Liver (tissue), 9 donors: ENCODE data around the gene CDH13. TPM values are rescaled to one million over a fixed set of nuclear protein-coding genes. Genes with fewer than 3 reads are reported as not detected.

Experiments
- DNase-seq: peaks from one replicate; pipeline ENCODE4 v3.0.0-alpha.2; 2017; ENCODE audit warnings: low spot score
- H3K27ac ChIP-seq, 2 donors: one replicate each; pipeline ENCODE4 v1.7.0; 2013; ENCODE audit warnings: inconsistent platforms in 2 of 2, low read length in 2 of 2, control low read depth in 1 of 2, low read depth in 1 of 2, mild to moderate bottlenecking in 1 of 2
- H3K27me3 ChIP-seq, 4 donors: one replicate each; pipeline versions ENCODE4 v1.6.1 to v1.7.0; 2013; ENCODE audit warnings: low read length in 3 of 4, inconsistent platforms in 1 of 4, mild to moderate bottlenecking in 1 of 4, moderate library complexity in 1 of 4; ENCODE audit not compliant: control insufficient read depth in 4 of 4, insufficient read depth in 4 of 4
- H3K36me3 ChIP-seq, 4 donors: one replicate each; pipeline versions ENCODE4 v1.6.1 to v1.7.0; 2013; ENCODE audit warnings: low read length in 3 of 4, mild to moderate bottlenecking in 3 of 4, low read depth in 1 of 4, moderate library complexity in 1 of 4; ENCODE audit not compliant: control insufficient read depth in 4 of 4, insufficient read depth in 3 of 4
- H3K4me1 ChIP-seq, 4 donors: one replicate each; pipeline versions ENCODE4 v1.6.1 to v1.7.0; 2013; ENCODE audit warnings: low read length in 3 of 4, mild to moderate bottlenecking in 3 of 4, moderate library complexity in 1 of 4; ENCODE audit not compliant: control insufficient read depth in 4 of 4, insufficient read depth in 4 of 4
- H3K4me3 ChIP-seq, 3 donors: one replicate each; pipeline versions ENCODE4 v1.6.1 to v1.7.0; 2013; ENCODE audit warnings: low read length in 3 of 3, control low read depth in 1 of 3, low read depth in 1 of 3, mild to moderate bottlenecking in 1 of 3
- H3K9ac ChIP-seq, 2 donors: one replicate each; pipeline ENCODE4 v1.7.0; 2013; ENCODE audit warnings: low read length in 2 of 2, mild to moderate bottlenecking in 2 of 2, moderate library complexity in 2 of 2, control low read depth in 1 of 2, low read depth in 1 of 2
- H3K9me3 ChIP-seq, 4 donors: one replicate each; pipeline versions ENCODE4 v1.6.1 to v1.7.0; 2013; ENCODE audit warnings: low read length in 3 of 4; ENCODE audit not compliant: control insufficient read depth in 4 of 4
- EGR1 ChIP-seq, 2 donors: IDR thresholded peaks; 2 replicates each; pipeline ENCODE4 v1.6.1; 2016 to 2018; ENCODE audit warnings: antibody characterized with exemption in 2 of 2, low read depth in 2 of 2
- FOXA1 ChIP-seq: IDR thresholded peaks from 2 replicates; pipeline ENCODE4 v1.6.1; 2016; ENCODE audit warnings: antibody characterized with exemption
- FOXA2 ChIP-seq: IDR thresholded peaks from 2 replicates; pipeline ENCODE4 v1.6.1; 2016; ENCODE audit warnings: antibody characterized with exemption
- GABPA ChIP-seq, 2 donors: IDR thresholded peaks in 1 of 2; conservative IDR thresholded peaks in 1 of 2; 2 replicates each; pipeline ENCODE4 v1.6.1; 2016; ENCODE audit warnings: antibody characterized with exemption in 2 of 2, mild to moderate bottlenecking in 1 of 2, moderate library complexity in 1 of 2
- HNF4A ChIP-seq, 2 donors: conservative IDR thresholded peaks; 2 replicates each; pipeline ENCODE4 v1.6.1; 2016; ENCODE audit warnings: antibody characterized with exemption in 2 of 2, mild to moderate bottlenecking in 2 of 2
- HNF4G ChIP-seq: IDR thresholded peaks from 2 replicates; pipeline ENCODE4 v1.6.1; 2016; ENCODE audit warnings: antibody characterized with exemption
- JUND ChIP-seq, 2 donors: IDR thresholded peaks; 2 replicates each; pipeline ENCODE4 v1.6.1; 2016; ENCODE audit warnings: antibody characterized with exemption in 2 of 2
- NR2F2 ChIP-seq: IDR thresholded peaks from 2 replicates; pipeline ENCODE4 v1.6.1; 2016; ENCODE audit warnings: antibody characterized with exemption
- RAD21 ChIP-seq, 2 donors: IDR thresholded peaks; 2 replicates each; pipeline ENCODE4 v1.6.1; 2016; ENCODE audit warnings: antibody characterized with exemption in 2 of 2, mild to moderate bottlenecking in 2 of 2
- REST ChIP-seq: IDR thresholded peaks from 2 replicates; pipeline ENCODE4 v1.6.1; 2016; ENCODE audit warnings: antibody characterized with exemption, mild to moderate bottlenecking
- RXRA ChIP-seq, 2 donors: IDR thresholded peaks; 2 replicates each; pipeline ENCODE4 v1.6.1; 2017 to 2018; ENCODE audit warnings: antibody characterized with exemption in 2 of 2, mild to moderate bottlenecking in 1 of 2
- SP1 ChIP-seq: IDR thresholded peaks from 2 replicates; pipeline ENCODE4 v1.6.1; 2018; ENCODE audit warnings: antibody characterized with exemption, mild to moderate bottlenecking
- TAF1 ChIP-seq: conservative IDR thresholded peaks from 2 replicates; pipeline ENCODE4 v1.6.1; 2016; ENCODE audit warnings: antibody characterized with exemption, mild to moderate bottlenecking
- YY1 ChIP-seq: IDR thresholded peaks from 2 replicates; pipeline ENCODE4 v1.6.1; 2016; ENCODE audit warnings: antibody characterized with exemption, mild to moderate bottlenecking
- ZBTB33 ChIP-seq: IDR thresholded peaks from 2 replicates; pipeline ENCODE4 v1.6.1; 2016; ENCODE audit warnings: antibody characterized with exemption
- WGBS: extraction: QIAGEN DNeasy Blood & Tissue Kit; methylation state at CpG from one replicate; pipeline ENCODE4 v1.1.7; 2013; 5-methylcytosine and 5-hydroxymethylcytosine counted together
- polyA plus RNA-seq, 2 donors: library from polyadenylated mRNA; stranded (reverse) in 1 of 2; unstranded in 1 of 2; fragments of 200-250 nt in 1 of 2; fragments of >200 nt in 1 of 2; fragmentation: Nextera tagmentation in 1 of 2; extraction: Ambion mirVana in 1 of 2; gene quantifications; one replicate each; pipeline versions ENCODE4 v1.2.1 to v1.2.3, GENCODE V29; 2013 to 2015
- total RNA-seq, 2 donors: library from RNA; depleted of rRNA; stranded (reverse); fragments of >200 nt; gene quantifications; one replicate each; pipeline ENCODE4 v1.2.3, GENCODE V29; 2014
- TF ChIP-seq, protein P1 (sequence below): IDR thresholded peaks from 2 replicates; pipeline ENCODE4 v1.6.1; 2016; ENCODE audit warnings: antibody characterized with exemption
- TF ChIP-seq, protein P2 (sequence below): fragments of 150-350 bp; IDR thresholded peaks from 2 replicates; pipeline ENCODE4 v1.5.1; 2017; ENCODE audit warnings: improper control_type of control experiment, low read depth, low read length; ENCODE audit not compliant: missing input control
- TF ChIP-seq, protein P3 (sequence below): IDR thresholded peaks from 2 replicates; pipeline ENCODE4 v1.6.1; 2016; ENCODE audit warnings: antibody characterized with exemption
- donor health status: healthy.
- donor health status: healthy.
- donor health status: healthy.
- donor health status: healthy.
- donor health status: healthy.

CDH13 gene
- total and polyA plus RNA-seq, 4 donors: 0.21 to 1.5 (median 0.58) TPM

DNA sequence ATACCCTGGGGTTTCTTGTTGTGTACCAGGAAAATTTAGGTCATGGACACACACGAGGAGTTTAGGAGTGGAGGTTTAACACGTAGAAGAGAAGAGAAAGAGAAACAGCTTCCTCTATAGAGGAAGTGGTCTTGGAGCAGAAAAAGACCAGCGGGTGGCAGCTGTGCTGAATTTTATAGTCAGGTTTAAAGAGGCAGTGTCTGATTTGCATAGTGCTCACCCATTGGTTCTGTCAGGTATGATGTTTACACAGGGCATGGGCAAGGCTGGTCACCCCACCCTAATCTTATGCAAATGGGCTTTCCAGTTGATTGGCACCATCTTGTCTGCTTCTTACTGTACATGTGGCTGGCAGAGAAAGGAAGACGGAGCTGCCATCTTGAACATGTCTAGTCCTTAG is 309.0 kb downstream of the CDH13 start:
- 70% methylated on average over 4 of the region's 4 CpGs for WGBS
- H3K36me3 ChIP-seq: no peaks in the 10 kb centered on the region
- no peaks in the 10 kb centered on the region for H3K4me1 ChIP-seq
- H3K9me3 ChIP-seq: peaks cover 0 to 5% (median 2%) of the 10 kb centered on the region in 4 donors
- no peaks in the 10 kb centered on the region for H3K27me3 ChIP-seq
- H3K4me3 ChIP-seq: no peak overlapping the region
- TF ChIP-seq FOXA2 (no peak), GABPA (IDR thresholded peaks at IDR 0.05 in 1 of 2, conservative IDR thresholded peaks at IDR 0.05 in 1 of 2) (no peak), RXRA (IDR thresholded peaks at IDR 0.05) (no peak), NR2F2 (no peak), JUND (IDR thresholded peaks at IDR 0.05) (no peak), HNF4G (no peak), FOXA1 (no peak), SP1 (no peak), REST (no peak), EGR1 (IDR thresholded peaks at IDR 0.05; ENCODE audit: low read depth in 2 of 2) (no peak), ZBTB33 (no peak), RAD21 (IDR thresholded peaks at IDR 0.05) (no peak), YY1 (no peak)
- TF ChIP-seq, protein P1, sequence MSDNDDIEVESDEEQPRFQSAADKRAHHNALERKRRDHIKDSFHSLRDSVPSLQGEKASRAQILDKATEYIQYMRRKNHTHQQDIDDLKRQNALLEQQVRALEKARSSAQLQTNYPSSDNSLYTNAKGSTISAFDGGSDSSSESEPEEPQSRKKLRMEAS: no peak
- TF ChIP-seq, protein P2, sequence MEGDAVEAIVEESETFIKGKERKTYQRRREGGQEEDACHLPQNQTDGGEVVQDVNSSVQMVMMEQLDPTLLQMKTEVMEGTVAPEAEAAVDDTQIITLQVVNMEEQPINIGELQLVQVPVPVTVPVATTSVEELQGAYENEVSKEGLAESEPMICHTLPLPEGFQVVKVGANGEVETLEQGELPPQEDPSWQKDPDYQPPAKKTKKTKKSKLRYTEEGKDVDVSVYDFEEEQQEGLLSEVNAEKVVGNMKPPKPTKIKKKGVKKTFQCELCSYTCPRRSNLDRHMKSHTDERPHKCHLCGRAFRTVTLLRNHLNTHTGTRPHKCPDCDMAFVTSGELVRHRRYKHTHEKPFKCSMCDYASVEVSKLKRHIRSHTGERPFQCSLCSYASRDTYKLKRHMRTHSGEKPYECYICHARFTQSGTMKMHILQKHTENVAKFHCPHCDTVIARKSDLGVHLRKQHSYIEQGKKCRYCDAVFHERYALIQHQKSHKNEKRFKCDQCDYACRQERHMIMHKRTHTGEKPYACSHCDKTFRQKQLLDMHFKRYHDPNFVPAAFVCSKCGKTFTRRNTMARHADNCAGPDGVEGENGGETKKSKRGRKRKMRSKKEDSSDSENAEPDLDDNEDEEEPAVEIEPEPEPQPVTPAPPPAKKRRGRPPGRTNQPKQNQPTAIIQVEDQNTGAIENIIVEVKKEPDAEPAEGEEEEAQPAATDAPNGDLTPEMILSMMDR: no peak
- TF ChIP-seq, protein P3, sequence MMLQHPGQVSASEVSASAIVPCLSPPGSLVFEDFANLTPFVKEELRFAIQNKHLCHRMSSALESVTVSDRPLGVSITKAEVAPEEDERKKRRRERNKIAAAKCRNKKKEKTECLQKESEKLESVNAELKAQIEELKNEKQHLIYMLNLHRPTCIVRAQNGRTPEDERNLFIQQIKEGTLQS: no peak
- no peak overlapping the region for H3K27ac ChIP-seq
- H3K9ac ChIP-seq: no peak overlapping the region
- DNase-seq: no peak

- no peaks in the 10 kb centered on the region for H3K4me1 ChIP-seq
- 46% methylated on average over 7 of the region's 7 CpGs for WGBS
- no peaks in the 10 kb centered on the region for H3K27me3 ChIP-seq
- peaks cover 0 to 5% (median 2%) of the 10 kb centered on the region in 4 donors for H3K9me3 ChIP-seq
- no peak overlapping the region for H3K9ac ChIP-seq
- no peak for TF ChIP-seq FOXA2
- TF ChIP-seq EGR1 (IDR thresholded peaks at IDR 0.05; ENCODE audit: low read depth in 2 of 2): no peak
- TF ChIP-seq ZBTB33: no peak
- TF ChIP-seq TAF1: no peak
- no peak for TF ChIP-seq RAD21 (IDR thresholded peaks at IDR 0.05)
- TF ChIP-seq RXRA (IDR thresholded peaks at IDR 0.05): no peak
- TF ChIP-seq GABPA (IDR thresholded peaks at IDR 0.05 in 1 of 2, conservative IDR thresholded peaks at IDR 0.05 in 1 of 2): no peak
- TF ChIP-seq JUND (IDR thresholded peaks at IDR 0.05): no peak
- TF ChIP-seq HNF4A (conservative IDR thresholded peaks at IDR 0.05): no peak
- no peak for TF ChIP-seq HNF4G
- TF ChIP-seq, protein P1: no peak
- TF ChIP-seq FOXA1: no peak
- H3K4me3 ChIP-seq: no peak overlapping the region
- H3K36me3 ChIP-seq: no peaks in the 10 kb centered on the region
- DNase-seq: no peak
- H3K27ac ChIP-seq: no peak overlapping the region
Measured at GRCh38 chr16:82936941-82937551, 310.3 kb downstream of the CDH13 start.
